NOMO-1 treated with DMSO at 0.1 percent for 48 hours (cell line): ENCODE data around the gene PCSK9.
"Not testable (repeated sequence)": the region's sequence is repeated elsewhere in the genome, so short reads cannot be mapped to it uniquely, and the experiment has no call there.

Source experiments
- DNase-seq: peaks from one replicate; lab custom pipeline; 2025; ENCODE audit not compliant: unreplicated experiment; lab: John Stamatoyannopoulos, UW

Gene PCSK9

GRCh38 chr1:55007625-55008024 lies 31.7 kb upstream of the PCSK9 start:
- DNase-seq: no peak

- DNase-seq: no peak
These were observed 29.0 kb upstream of the PCSK9 start for GRCh38 chr1:55010194-55010886.

- DNase-seq: no peak
These were observed 28.5 kb upstream of the PCSK9 start for GRCh38 chr1:55010887-55011217.

- no peak for DNase-seq
These were observed 26.7 kb upstream of the PCSK9 start for GRCh38 chr1:55012661-55013060.

GRCh38 chr1:55015123-55015522 lies 24.2 kb upstream of the PCSK9 start:
- no peak for DNase-seq

- no peak for DNase-seq
These were observed 23.4 kb upstream of the PCSK9 start for GRCh38 chr1:55015731-55016620.

GRCh38 chr1:55018395-55018794 lies 21.0 kb upstream of the PCSK9 start:
- no peak for DNase-seq

GRCh38 chr1:55021942-55022546 lies 17.3 kb upstream of the PCSK9 start:
- peak; percentile 63 for DNase-seq

GRCh38 chr1:55024163-55024562 lies 15.2 kb upstream of the PCSK9 start:
- DNase-seq: not testable (repeated sequence)

GRCh38 chr1:55026682-55027081 lies 12.7 kb upstream of the PCSK9 start:
- not testable (repeated sequence) for DNase-seq

GRCh38 chr1:55031098-55031497 lies 8.2 kb upstream of the PCSK9 start:
- DNase-seq: not testable (repeated sequence)

- no peak for DNase-seq
These were observed 6.1 kb upstream of the PCSK9 start for GRCh38 chr1:55033265-55033614.

GRCh38 chr1:55034476-55035133 lies 4.7 kb upstream of the PCSK9 start:
- no peak for DNase-seq

- DNase-seq: peak; percentile 58
These were observed 3.4 kb upstream of the PCSK9 start for GRCh38 chr1:55035904-55036303.

GRCh38 chr1:55037733-55038551 lies 1.4 kb upstream of the PCSK9 start:
- DNase-seq: no peak

GRCh38 chr1:55038552-55038838 lies 853 bp upstream of the PCSK9 start:
- DNase-seq: no peak

GRCh38 chr1:55038974-55039341 lies 390 bp upstream of the PCSK9 start:
- no peak for DNase-seq

GRCh38 chr1:55040083-55040932 lies 960 bp downstream of the PCSK9 start:
- no peak for DNase-seq

GRCh38 chr1:55040933-55041494 lies 1.7 kb downstream of the PCSK9 start:
- no peak for DNase-seq

- DNase-seq: no peak
These were observed 2.3 kb downstream of the PCSK9 start for GRCh38 chr1:55041613-55042012.
